Measurements from ENCODE around the gene CCDC15.

GRCh38 chr11:125025968-125026367 lies 72.0 kb downstream of the CCDC15 start:
- no peak for TF ChIP-seq CTCF (IDR thresholded peaks at IDR 0.05; ENCODE audit: low read length)
- no peak for TF ChIP-seq EZH2 (IDR thresholded peaks at IDR 0.05; ENCODE audit: borderline replicate concordance, low read length)
